Measurements from ENCODE around the gene COL25A1.
"Not testable (repeated sequence)": the region's sequence is repeated elsewhere in the genome, so short reads cannot be mapped to it uniquely, and the experiment has no call there.

The COL25A1 gene

GRCh38 chr4:109005523-109005922, 296.9 kb downstream of the COL25A1 start:
- no peak for DNase-seq

DNA sequence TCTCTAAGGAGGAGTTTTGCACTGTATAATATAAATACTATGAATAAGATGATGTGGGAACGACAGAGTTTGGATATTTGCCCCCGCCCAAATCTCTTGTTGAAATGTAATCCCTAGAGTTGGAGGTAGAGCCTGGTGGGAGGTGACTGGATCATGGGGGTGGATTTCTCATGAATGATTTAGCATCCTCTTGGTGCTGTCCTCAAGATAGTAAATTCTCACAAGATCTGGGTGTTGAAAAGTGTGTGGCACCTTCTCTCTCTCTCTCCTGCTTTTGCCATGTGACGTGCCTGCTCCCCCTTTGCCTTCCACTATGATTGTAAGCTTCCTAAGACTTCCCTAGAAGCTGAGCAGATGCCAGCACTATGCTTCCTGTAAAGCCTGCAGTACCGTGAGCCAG, 298.0 kb downstream of the COL25A1 start:
- DNase-seq = no peak

DNA sequence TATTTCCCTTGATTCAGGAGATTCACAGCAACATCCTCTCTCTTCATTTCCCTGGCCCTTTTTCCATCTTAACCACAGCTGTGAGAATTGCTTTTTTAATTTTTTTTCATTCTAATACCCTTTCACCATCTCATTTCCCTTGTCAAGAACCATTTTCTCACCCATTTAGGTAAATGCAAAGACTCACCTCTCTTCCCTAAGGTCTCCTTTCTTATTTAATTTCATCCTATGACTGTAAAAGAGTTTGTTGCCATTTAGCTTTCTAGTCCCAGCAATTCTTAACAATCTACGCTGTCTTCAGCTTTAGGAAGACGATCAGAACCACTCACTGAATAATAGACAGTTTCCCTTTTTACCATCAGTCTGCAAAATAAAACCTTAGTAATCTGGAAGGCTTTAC, 298.5 kb downstream of the COL25A1 start:
- no peak for DNase-seq

- DNase-seq = no peak
These were observed 310.7 kb downstream of the COL25A1 start for GRCh38 chr4:108991551-108992328.

DNA sequence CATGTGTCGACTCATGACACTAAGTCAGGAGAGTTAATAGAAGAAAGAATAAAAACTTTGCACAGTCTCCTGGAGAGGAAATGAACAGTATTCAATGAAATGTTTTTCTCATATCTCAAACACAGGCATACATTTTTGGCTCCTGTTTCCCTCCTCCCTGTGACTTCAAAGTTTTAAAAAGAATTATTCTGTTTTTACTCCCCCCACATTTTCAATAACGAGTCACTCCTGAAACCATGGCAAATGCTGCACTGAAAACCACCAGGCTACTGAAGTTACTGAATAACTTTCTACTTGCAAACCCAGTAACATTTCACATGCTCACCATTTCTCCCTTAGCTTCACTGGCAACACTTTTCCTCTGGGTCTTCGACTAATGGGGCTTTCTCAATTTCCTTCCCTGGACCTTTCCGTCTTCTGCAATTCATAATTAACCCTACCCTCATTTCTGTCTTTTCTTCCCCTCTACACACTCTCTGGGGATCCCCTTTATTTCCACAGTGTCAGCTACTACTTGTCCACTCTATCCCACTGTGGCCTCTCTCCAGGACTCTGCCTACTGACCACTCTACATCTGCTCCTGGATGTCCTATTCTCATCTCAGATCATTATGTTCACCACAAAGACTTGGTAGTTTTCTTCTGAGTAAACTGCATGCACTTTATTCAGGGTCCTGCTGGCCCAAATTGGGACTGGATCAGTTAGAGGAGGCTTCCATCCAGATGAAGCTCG, 313.8 kb downstream of the COL25A1 start:
- no peak for DNase-seq

- not testable (repeated sequence) for DNase-seq
These were observed 318.0 kb downstream of the COL25A1 start for GRCh38 chr4:108984495-108984894.

DNA sequence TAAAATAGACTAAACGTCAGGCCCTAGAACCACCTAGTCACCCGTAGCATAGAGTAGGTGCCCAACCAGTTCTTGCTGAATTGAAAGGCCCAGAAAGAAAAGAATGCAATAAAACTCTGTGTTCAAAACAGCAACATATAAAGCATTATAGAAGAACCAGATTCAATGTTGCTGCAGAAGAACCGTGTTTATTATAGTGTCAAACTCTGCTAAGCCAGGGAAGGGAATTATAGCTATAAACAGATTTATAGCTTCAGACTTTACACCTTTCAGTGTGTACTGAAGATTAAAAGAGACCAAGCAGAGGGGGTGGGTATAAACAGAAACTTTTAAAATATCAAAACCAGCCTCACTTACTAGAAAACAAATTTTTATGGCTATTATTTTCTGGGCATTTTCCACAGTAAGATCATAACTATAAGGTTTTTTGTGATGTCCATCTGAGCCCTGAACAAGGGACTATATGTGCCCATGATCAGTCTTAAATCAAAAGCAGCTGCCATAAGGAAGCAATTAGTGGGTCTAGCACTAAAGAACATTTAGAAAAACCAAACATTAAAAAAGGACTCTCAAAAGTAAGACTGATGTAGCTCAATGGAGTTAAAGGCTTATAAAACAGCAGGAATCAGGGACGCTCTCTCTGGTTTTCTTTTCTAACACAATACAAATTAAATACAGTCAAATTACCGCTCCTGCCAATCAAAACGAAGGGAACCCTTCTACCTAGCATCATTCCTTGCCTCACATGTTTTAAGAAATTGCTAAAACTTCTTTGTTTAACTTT, 319.9 kb downstream of the COL25A1 start:
- DNase-seq = no peak

- DNase-seq = no peak
These were observed 321.8 kb downstream of the COL25A1 start for GRCh38 chr4:108980455-108981239.

DNA sequence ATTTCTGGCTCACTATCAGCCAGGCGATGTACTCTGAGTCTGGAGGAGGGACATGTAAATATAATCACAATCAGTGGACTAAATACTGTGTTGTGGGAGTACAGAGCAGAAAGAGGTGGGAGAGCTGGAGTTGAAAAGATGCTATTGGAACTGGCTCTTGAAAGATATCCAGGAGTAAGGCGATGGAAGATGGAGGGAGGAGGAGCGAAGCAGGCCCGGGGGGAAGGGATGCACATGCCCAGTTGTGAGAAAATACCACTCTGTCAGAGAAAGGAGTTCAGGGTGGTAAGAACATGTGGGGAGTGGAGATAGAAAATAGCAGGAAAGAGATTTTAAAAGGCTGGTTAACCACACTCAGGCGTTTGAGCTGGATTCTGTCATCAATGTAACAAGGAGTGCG, 322.7 kb downstream of the COL25A1 start:
- DNase-seq = no peak

DNA sequence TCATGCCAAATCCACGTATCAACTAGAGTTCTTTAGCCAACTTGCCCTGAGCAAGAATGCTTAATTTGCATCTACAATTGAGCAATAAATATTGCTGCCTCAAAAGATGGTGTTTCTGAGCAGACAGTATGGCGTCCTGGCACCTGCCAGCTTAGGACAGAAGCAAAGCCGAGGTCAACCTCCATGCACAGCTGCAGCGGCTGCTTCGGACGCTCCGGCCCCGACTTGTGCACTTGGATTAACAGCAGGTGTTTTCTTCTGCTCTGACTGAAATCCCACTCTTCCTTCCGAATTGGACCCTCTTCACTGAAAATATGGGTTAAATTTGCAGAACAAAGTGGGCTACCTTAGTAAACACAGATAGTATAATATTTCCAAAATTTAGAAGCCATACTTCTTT, 324.4 kb downstream of the COL25A1 start:
- DNase-seq = no peak

- DNase-seq = no peak
These were observed 329.7 kb downstream of the COL25A1 start for GRCh38 chr4:108972613-108973283.

- DNase-seq = no peak
These were observed 331.0 kb downstream of the COL25A1 start for GRCh38 chr4:108971473-108971872.

DNA sequence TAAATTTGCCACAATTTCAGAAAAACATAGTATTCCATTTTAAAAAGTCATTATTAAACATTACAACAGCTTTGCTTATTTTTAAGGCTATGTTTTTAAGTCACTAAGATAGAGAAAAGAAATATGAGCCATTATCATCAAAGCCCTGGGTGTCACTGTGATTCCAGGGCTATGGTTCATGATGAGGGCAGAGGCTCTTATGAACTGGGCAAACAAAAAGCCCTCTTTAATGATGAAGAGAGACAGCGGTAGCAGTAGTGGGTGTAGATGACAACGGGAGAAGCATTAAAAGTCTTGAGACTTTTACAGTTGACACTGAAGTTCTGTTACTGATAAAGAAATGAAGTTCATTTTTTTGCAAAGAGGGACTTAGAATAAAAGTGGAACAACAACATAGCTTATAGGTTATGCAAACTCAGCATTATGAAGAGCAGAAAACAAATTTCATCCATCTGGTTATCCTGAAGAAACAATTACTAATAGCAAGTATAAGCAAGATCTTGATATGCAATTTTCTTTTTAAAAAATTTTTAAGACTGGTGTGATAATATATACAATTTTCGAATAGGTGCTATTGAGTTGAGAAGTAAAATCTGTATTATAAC, 336.9 kb downstream of the COL25A1 start:
- DNase-seq = no peak

GRCh38 chr4:108965016-108965415, 337.4 kb downstream of the COL25A1 start:
- DNase-seq = no peak

DNA sequence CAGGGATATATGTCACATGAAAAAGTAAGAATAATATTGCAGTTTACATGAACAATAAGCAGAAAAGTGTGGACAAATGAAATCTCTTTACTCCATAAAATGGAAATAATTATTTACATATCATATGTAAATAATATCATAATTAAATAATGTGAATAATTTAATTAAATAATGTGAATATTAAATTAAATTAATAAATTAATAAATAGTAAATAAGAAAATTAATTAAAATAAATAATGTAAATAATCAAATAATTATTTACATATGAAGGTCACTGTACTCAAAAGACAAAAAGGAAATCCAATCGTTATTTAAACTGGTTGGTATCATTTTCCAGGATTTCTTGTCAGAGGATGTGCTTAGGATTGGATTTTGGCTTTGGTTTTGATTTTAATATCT, 338.5 kb downstream of the COL25A1 start:
- no peak for DNase-seq

- DNase-seq = no peak
These were observed 343.0 kb downstream of the COL25A1 start for GRCh38 chr4:108959491-108959890.

DNA sequence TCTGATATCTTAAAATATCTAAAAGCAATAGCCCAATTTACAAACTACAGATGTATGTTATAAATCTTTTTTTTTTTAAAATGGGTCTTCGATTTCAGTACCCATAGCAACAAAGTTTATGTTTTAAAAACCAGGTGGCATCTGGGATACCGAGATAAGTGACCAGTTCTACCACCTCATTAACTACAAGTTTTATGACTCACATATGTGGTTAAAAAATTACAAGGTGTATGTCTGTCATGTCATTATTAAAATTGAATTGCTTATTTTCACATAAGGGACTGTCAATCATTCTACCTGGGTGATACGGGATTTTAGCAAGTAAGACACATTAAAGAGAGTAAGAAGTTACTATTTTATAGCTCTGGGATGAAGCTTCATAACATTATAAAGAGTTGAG, 347.6 kb downstream of the COL25A1 start:
- no peak for DNase-seq

DNA sequence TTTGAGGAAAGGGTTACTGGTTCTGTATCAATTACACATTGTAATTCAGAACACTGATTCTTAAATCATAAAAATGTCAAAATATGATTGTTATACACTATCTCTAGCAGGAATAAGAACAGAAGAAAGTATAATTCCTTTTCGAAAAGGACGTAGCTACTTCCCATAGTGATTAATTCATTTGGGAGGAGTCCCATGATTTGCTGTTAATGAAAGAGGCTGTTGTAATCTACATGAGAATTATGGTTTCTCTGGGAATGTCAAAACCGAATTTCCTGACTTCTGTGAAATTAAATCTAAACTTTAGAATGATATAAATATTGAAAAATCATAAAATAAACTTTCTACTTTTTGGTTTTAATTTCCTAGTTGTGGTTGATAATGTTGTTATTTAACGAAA, 348.5 kb downstream of the COL25A1 start:
- DNase-seq = no peak

- no peak for DNase-seq
These were observed 352.1 kb downstream of the COL25A1 start for GRCh38 chr4:108950158-108950915.

DNA sequence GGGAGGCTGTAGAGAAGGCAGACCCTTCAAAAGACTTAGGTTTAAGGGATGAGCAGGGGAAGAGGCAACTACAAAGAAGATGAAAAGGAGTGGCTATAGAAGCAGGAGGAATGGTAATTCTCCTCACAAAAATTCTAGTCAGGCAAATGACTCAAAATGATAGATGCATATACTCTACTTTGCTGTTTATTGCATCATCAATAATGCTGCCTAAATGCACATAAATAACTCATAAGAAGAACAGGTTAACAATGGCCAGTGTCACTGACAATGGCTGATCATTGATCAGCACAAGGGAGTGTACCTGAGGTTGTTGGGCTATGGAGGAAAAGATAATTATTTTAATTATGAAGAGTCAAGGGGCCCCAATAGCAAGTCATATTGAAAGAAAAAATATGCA, 354.9 kb downstream of the COL25A1 start:
- no peak for DNase-seq

GRCh38 chr4:108946237-108946636, 356.2 kb downstream of the COL25A1 start:
- no peak for DNase-seq

Measured in activated CD4-positive, alpha-beta T cell treated with anti-CD3 and anti-CD28 coated beads, Interleukin-2, amount 50 U/mL, for 4 hours (primary cell).